H1 (cell line): ENCODE measurements around the gene CDIPT. TPM values are rescaled to one million over a fixed set of nuclear protein-coding genes. Genes with fewer than 3 reads are reported as not detected.
A peak's percentile ranks its signal among the peaks of the same experiment; 100 is the strongest.

Experiments used
- CTCF ChIA-PET: fragments of 300-600 bp; sonication (Branson Sonifier 250); formaldehyde crosslinking; loops from one replicate; lab custom pipeline; 2021; ENCODE audit not compliant: partially characterized antibody; lab: Charles Lee
- POLR2A ChIA-PET: fragments of 300-600 bp; sonication (Branson Sonifier 250); formaldehyde crosslinking; loops from one replicate; lab custom pipeline; 2021; ENCODE audit warnings: inconsistent platforms; ENCODE audit not compliant: partially characterized antibody; lab: Charles Lee
- DNase-seq, 2 experiments: peaks; one replicate each; pipeline versions ENCODE4 v3.0.0 to v3.0.0-alpha.2; 2010 to 2022; ENCODE audit warnings: low spot score in 2 of 2, low read depth in 1 of 2, mixed read lengths in 1 of 2
- FAIRE-seq: peaks from 2 replicates; lab custom pipeline; 2011; peaks lifted over from hg19 to GRCh38; lab: Jason Lieb, UNC
- H2AFZ ChIP-seq: 2 replicates; pipeline ENCODE4 v1.8.1; 2012; ENCODE audit warnings: low read length, inconsistent platforms
- H2AK5ac ChIP-seq: 2 replicates; pipeline ENCODE4 v1.6.1; 2013; ENCODE audit warnings: low read depth, low read length
- H2BK120ac ChIP-seq: replicated peaks from 2 replicates; pipeline ENCODE3; 2013; ENCODE audit warnings: low read depth, low read length, inconsistent platforms
- H2BK12ac ChIP-seq: 2 replicates; pipeline ENCODE4 v1.6.1; 2013; ENCODE audit warnings: low read depth, low read length
- H2BK15ac ChIP-seq: 2 replicates; pipeline ENCODE4 v1.6.1; 2013; ENCODE audit warnings: low read length
- H2BK20ac ChIP-seq: 2 replicates; pipeline ENCODE4 v1.6.1; 2013; ENCODE audit warnings: low read length
- H2BK5ac ChIP-seq: 2 replicates; pipeline ENCODE4 v1.6.1; 2013; ENCODE audit warnings: low read depth, low read length
- H3K14ac ChIP-seq: 2 replicates; pipeline ENCODE4 v1.6.1; 2013; ENCODE audit warnings: inconsistent platforms; ENCODE audit not compliant: insufficient read length
- H3K18ac ChIP-seq: 2 replicates; pipeline ENCODE4 v1.6.1; 2013; ENCODE audit warnings: low read length; ENCODE audit errors: extremely low read depth
- H3K23ac ChIP-seq: 2 replicates; pipeline ENCODE4 v1.6.1; 2013; ENCODE audit warnings: inconsistent platforms; ENCODE audit not compliant: insufficient read length
- H3K23me2 ChIP-seq: 2 replicates; pipeline ENCODE4 v1.6.1; 2013; ENCODE audit warnings: low read depth, low read length
- H3K27ac ChIP-seq: 2 replicates; pipeline ENCODE4 v1.6.1; 2011; ENCODE audit warnings: low read depth, low read length, inconsistent platforms
- H3K27me3 ChIP-seq, 4 experiments: replicated peaks in 1 of 4; 1 replicate in 1 of 4; 2 replicates in 3 of 4; pipeline versions ENCODE4 v1.6.1 to v1.8.1; 2011 to 2013; ENCODE audit warnings: low read length in 3 of 4, mild to moderate bottlenecking in 3 of 4, inconsistent platforms in 2 of 4, mixed read lengths in 2 of 4, moderate library complexity in 1 of 4; ENCODE audit not compliant: control insufficient read depth in 3 of 4, insufficient read depth in 3 of 4; ENCODE audit errors: extremely low read depth in 1 of 4
- H3K36me3 ChIP-seq, 4 experiments: 2 replicates each; pipeline versions ENCODE4 v1.6.1 to v1.8.1; 2011 to 2013; ENCODE audit warnings: mild to moderate bottlenecking in 4 of 4, low read length in 3 of 4, moderate library complexity in 2 of 4, control low read depth in 1 of 4, inconsistent platforms in 1 of 4; ENCODE audit not compliant: insufficient read depth in 4 of 4, control insufficient read depth in 2 of 4
- H3K4ac ChIP-seq: replicated peaks from 2 replicates; pipeline ENCODE3; 2013; ENCODE audit warnings: low read length, low read depth, mixed read lengths, inconsistent platforms; ENCODE audit not compliant: insufficient read length
- H3K4me1 ChIP-seq, 4 experiments: replicated peaks in 1 of 4; 1 replicate in 1 of 4; 2 replicates in 3 of 4; pipeline versions ENCODE4 v1.6.1 to v1.8.1; 2011 to 2013; ENCODE audit warnings: low read length in 3 of 4, inconsistent platforms in 2 of 4, mixed read lengths in 1 of 4; ENCODE audit not compliant: insufficient read depth in 4 of 4, control insufficient read depth in 3 of 4
- H3K4me2 ChIP-seq, 2 experiments: 2 replicates each; pipeline versions ENCODE4 v1.6.1 to v1.8.1; 2011 to 2013; ENCODE audit warnings: low read depth in 2 of 2, low read length in 2 of 2, control low read depth in 1 of 2, inconsistent platforms in 1 of 2, mild to moderate bottlenecking in 1 of 2; ENCODE audit not compliant: insufficient read depth in 1 of 2
- H3K4me3 ChIP-seq, 4 experiments: fragments of 200-600, 300-600 bp in 1 of 4; sonication (generic), shearing (Covaris generic), sonication (Bioruptor Twin) in 1 of 4; 2 replicates each; pipeline versions ENCODE4 v1.5.1 to v1.8.1; 2011 to 2016; ENCODE audit warnings: low read length in 4 of 4, low read depth in 3 of 4, control low read depth in 2 of 4, inconsistent platforms in 2 of 4, mild to moderate bottlenecking in 2 of 4, mixed read lengths in 1 of 4, moderate library complexity in 1 of 4; ENCODE audit not compliant: insufficient read depth in 2 of 4; ENCODE audit errors: extremely low read depth in 1 of 4
- H3K56ac ChIP-seq: replicated peaks from 2 replicates; pipeline ENCODE3; 2013; ENCODE audit warnings: low read depth, mild to moderate bottlenecking, mixed read lengths, low read length, inconsistent platforms; ENCODE audit not compliant: insufficient read length
- H3K79me1 ChIP-seq: 2 replicates; pipeline ENCODE4 v1.6.1; 2013; ENCODE audit warnings: low read depth, low read length, control low read depth
- H3K79me2 ChIP-seq, 2 experiments: 2 replicates each; pipeline versions ENCODE4 v1.6.1 to v1.8.1; 2012 to 2013; ENCODE audit warnings: low read length in 2 of 2, mild to moderate bottlenecking in 2 of 2, inconsistent platforms in 1 of 2; ENCODE audit not compliant: insufficient read depth in 2 of 2, control insufficient read depth in 1 of 2
- H3K9ac ChIP-seq, 4 experiments: replicated peaks in 1 of 4; 1 replicate in 1 of 4; 2 replicates in 3 of 4; pipeline versions ENCODE4 v1.6.1 to v1.8.1; 2011 to 2013; ENCODE audit warnings: low read depth in 3 of 4, low read length in 3 of 4, control low read depth in 2 of 4, mild to moderate bottlenecking in 2 of 4, moderate library complexity in 2 of 4, inconsistent platforms in 1 of 4; ENCODE audit errors: extremely low read depth in 1 of 4
- H3K9me3 ChIP-seq, 2 experiments: 2 replicates each; pipeline versions ENCODE4 v1.6.1 to v1.8.1; 2012 to 2013; ENCODE audit warnings: mild to moderate bottlenecking in 2 of 2, moderate library complexity in 2 of 2, control low read depth in 1 of 2, inconsistent platforms in 1 of 2, low read depth in 1 of 2, low read length in 1 of 2, mixed read lengths in 1 of 2; ENCODE audit not compliant: insufficient read depth in 2 of 2
- H4K20me1 ChIP-seq, 2 experiments: replicated peaks in 1 of 2; 2 replicates each; pipeline versions ENCODE3 to v1.8.1; 2011 to 2013; ENCODE audit warnings: inconsistent platforms in 2 of 2, low read length in 2 of 2, mild to moderate bottlenecking in 1 of 2; ENCODE audit not compliant: insufficient read depth in 2 of 2, control insufficient read depth in 1 of 2
- H4K5ac ChIP-seq: 2 replicates; pipeline ENCODE4 v1.6.1; 2013; ENCODE audit warnings: low read length, low read depth, mixed read lengths, inconsistent platforms; ENCODE audit not compliant: insufficient read length
- H4K8ac ChIP-seq: 2 replicates; pipeline ENCODE4 v1.8.0; 2013; ENCODE audit warnings: mild to moderate bottlenecking, moderate library complexity, low read length, inconsistent platforms; ENCODE audit not compliant: insufficient read depth; ENCODE audit errors: extremely low read depth
- H4K91ac ChIP-seq: replicated peaks from 2 replicates; pipeline ENCODE3; 2013; ENCODE audit warnings: low read length, mixed read lengths, inconsistent platforms; ENCODE audit not compliant: insufficient read length
- SAP30 ChIP-seq: fragments of 300-600 bp; sonication (generic); IDR thresholded peaks from 2 replicates; pipeline ENCODE4 v1.7.1; 2012; ENCODE audit warnings: low read length, moderate library complexity, mild to moderate bottlenecking, inconsistent platforms; ENCODE audit not compliant: insufficient read depth, insufficient replicate concordance
- SP4 ChIP-seq: IDR thresholded peaks from 2 replicates; pipeline ENCODE4 v1.6.1; 2012; ENCODE audit warnings: low read length, inconsistent platforms
- WGBS, 2 experiments: shearing (Covaris generic) in 1 of 2; methylation state at CpG; one replicate each; pipeline versions ENCODE4 v1.1.6 to v1.1.7; 2013 to 2015; ENCODE audit warnings: low lambda C conversion rate in 2 of 2, mixed read lengths in 2 of 2, inconsistent platforms in 1 of 2, low coverage in 1 of 2, missing lambda C conversion rate in 1 of 2; ENCODE audit not compliant: insufficient replicate concordance in 2 of 2, insufficient coverage in 1 of 2, insufficient read length in 1 of 2; ENCODE audit errors: extremely low coverage in 1 of 2, missing lambda C conversion rate in 1 of 2; 5-methylcytosine and 5-hydroxymethylcytosine counted together
- polyA plus RNA-seq, 7 experiments: library from polyadenylated mRNA; depleted of rRNA in 3 of 7; stranded (reverse) in 5 of 7; unstranded in 2 of 7; fragments of >200 nt in 5 of 7; fragments of 200-250 nt in 2 of 7; gene quantifications; 1 replicate in 5 of 7; 2 replicates in 1 of 7; 4 replicates in 1 of 7; pipeline versions ENCODE4 v1.2.1 to v1.2.3, GENCODE V29; 2011 to 2013; ENCODE audit warnings: missing spikeins in 2 of 7, mixed read lengths in 2 of 7
- total RNA-seq: library from RNA; stranded (reverse); fragmentation: NEBNext Ultra II Directional; extraction: Animal tissue kit (Norgen Biotek cat#: 25700); gene quantifications from 2 replicates; pipeline ENCODE4 v1.2.1, GENCODE V29; 2021

Gene CDIPT
- total and polyA plus RNA-seq, 2 of the 8 experiments (the other 6 are each of a cell fraction or from before 2014, with no cell fraction given): 69.2 to 140 TPM

GRCh38 chr16:29809850-29810698 is 53.0 kb downstream of the CDIPT start:
- no peak overlapping the region for H4K8ac ChIP-seq
- H2AFZ ChIP-seq: no peak overlapping the region
- H2BK20ac ChIP-seq: no peak overlapping the region
- 78% methylated on average over 18 of the region's 23 CpGs; no CpG with 5 or more reads in 1 of the 2 experiments for WGBS, 2 experiments
- H3K23me2 ChIP-seq: peaks cover 34% of the 10 kb centered on the region
- no peak overlapping the region for H2BK12ac ChIP-seq
- ChIA-PET POLR2A (interaction anchor here (1.0 to 2.3 kb wide), 9 partner anchors 11 to 243 kb away, joined by 3 to 21 read pairs (median 5); partner anchors contain the start of genes CDIPT, KIF22, MVP and QPRT), CTCF (interaction anchor here (0.6 to 4.4 kb wide), 4 partner anchors 8 to 245 kb away, joined by 3 to 30 read pairs (median 3); partner anchors contain the start of genes MVP and PAGR1)
- H3K27ac ChIP-seq: no peak overlapping the region; the same call in 1 of the 2 replicates
- peaks cover 15 to 21% of the 10 kb centered on the region in 2 experiments for H4K20me1 ChIP-seq
- no peaks in the 10 kb centered on the region for H3K27me3 ChIP-seq
- no peak overlapping the region for H2AK5ac ChIP-seq
- peaks cover 0 to 51% (median 41%) of the 10 kb centered on the region in 4 experiments; a peak in 6 of 7 replicates for H3K4me1 ChIP-seq
- FAIRE-seq (no peak), DNase-seq (no peak)
- H2BK5ac ChIP-seq: 0 out of 2 replicates have a peak overlapping the region, but pooled peaks have one; percentile 48
- no peaks in the 10 kb centered on the region; the same call in 1 of the 2 replicates for H3K79me1 ChIP-seq
- H4K91ac ChIP-seq: peak overlapping the region; percentile 25
- peak overlapping the region; percentile 91 to 92 for H3K4me2 ChIP-seq
- peaks cover 7 to 30% of the 10 kb centered on the region in 2 experiments for H3K79me2 ChIP-seq
- peak overlapping the region; percentile 1 to 85 (median 22); a peak in 6 of 8 replicates for H3K4me3 ChIP-seq
- peaks cover 6 to 25% (median 10%) of the 10 kb centered on the region in 4 experiments for H3K36me3 ChIP-seq
- no peak overlapping the region for H3K4ac ChIP-seq
- no peaks in the 10 kb centered on the region for H3K9me3 ChIP-seq
- no peak overlapping the region; a peak in 1 of 7 replicates for H3K9ac ChIP-seq
- H3K14ac ChIP-seq: no peak overlapping the region
- H2BK120ac ChIP-seq: no peak overlapping the region
- H3K18ac ChIP-seq: peak overlapping the region; percentile 38
- no peak overlapping the region for H4K5ac ChIP-seq
- no peak overlapping the region for H2BK15ac ChIP-seq
- no peak overlapping the region for H3K56ac ChIP-seq
- TF ChIP-seq SP4: no peak
- TF ChIP-seq SAP30: no peak
- no peak overlapping the region for H3K23ac ChIP-seq
